ENCODE results near the gene GABRA6.
"Not testable (repeated sequence)": the region's sequence is repeated elsewhere in the genome, so short reads cannot be mapped to it uniquely, and the experiment has no call there.

Gene GABRA6

DNA sequence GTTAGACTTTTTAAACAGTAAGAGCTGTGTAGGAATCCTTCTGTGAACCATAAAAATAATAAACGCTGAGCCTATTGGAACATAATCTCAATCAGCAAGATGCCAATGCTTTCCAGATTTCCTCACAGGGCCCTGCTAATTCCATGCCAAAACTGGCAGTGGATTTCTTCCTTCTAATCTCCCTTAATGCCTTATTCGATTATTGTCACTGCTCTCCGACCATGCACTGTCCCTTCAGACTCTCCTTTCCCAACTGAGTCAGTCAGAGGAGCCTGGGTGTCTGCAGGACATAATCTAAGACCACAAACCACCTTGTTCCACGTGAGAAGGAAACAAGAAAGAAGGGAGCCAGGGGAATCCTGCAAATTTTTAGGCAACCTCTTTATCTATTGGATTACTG, at the start of gene GABRA6:
GABRA6 (plus strand) TSS at position 261 of the 400 bp plus-strand sequence. CDS start 269 bp downstream, outside the sequence.
- no peak for DNase-seq

DNA sequence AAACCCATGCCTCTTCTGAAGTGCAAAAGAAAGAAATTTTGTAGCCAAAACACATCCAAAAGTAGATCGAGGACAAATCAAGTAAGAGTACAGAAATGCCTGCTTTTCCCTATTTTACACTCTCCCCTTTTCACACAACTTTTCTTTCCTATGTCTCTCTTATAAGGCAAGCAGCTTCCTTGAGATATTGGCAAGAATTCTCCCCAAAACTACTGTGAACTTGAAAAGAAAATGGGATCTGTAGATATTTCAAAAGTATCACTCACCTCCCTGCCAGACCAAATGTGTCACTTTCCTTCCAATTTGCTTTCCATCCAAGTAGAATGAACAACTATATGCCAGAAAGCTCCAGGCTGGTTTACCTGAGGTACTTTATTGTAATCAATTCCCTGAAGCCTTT, 47.9 kb upstream of the GABRA6 start:
- no peak for DNase-seq

DNA sequence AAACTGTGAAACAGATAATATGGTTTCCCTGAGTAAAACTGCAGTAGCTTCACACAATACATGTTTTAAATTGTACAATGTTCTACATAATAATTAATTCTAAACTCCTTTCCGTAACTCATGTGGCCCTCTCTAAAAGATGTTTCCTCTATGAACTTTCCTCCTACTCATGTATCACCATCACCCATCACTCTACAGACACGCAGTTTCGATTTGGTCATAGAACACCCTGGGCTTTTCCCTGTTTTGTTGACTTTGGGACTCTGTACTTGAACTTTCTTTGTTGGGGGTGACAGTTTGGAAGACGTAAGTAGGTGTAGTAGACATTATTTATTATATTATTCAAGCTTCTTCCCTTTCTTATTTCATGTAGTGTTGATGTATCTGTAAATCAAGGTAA, 44.1 kb upstream of the GABRA6 start:
- DNase-seq, result no peak

DNA sequence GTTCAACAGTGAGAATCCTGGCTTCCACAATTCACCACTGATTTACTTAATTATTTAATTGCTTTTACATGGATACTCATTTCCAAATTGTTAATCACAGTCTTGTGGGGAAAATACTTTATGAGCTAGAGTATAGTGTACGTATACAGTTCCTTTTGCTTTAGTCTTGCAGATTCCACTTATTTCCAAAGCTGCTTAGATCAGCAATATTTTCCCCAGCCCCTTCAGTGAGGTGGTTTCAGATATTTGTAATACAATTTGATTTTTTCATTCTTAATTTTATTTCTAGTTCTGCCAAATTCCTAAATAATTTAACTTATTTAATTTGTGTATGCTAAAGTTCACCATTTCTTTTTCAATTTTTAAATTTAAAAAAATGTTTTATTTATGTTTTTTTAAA, 40.3 kb upstream of the GABRA6 start:
- DNase-seq, result no peak

DNA sequence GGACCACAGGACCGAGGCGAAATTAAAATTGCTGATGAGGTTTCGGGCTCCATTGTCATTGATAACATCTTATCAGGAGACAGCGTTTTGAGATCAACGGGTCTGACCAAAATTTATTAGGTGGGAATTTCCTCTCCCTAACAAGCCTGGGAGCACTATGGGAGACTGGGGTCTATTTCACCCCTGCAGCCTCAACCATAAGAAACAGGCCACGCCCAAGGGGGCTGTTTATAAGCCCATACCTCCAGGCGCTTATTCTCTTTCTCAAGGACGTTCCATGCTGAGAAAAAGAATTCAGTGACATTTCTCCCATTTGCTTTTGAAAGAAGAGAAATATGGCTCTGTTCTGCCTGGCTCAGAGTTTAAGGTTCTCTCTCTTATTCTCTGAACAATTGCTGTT, 33.6 kb upstream of the GABRA6 start:
- not testable (repeated sequence) for DNase-seq

DNA sequence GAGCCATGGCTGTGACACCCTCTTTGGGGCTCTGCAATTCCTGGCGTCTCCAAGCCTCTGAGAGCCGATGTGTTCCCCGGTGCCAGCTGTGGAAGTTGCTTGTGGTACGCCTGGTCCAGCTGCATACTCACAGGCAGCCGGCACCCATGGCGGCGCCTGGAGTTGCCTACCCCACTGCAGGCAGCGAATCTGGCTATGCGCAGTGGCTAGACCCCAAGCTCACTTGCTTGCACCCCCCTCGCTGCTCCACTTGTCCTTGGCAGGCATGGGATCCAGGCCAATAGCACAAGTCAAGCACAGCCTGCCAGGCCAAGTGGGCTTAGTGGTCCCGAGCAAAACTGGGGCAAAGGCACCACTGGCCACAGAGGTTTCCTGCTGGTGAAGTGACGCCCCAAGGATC, 24.7 kb upstream of the GABRA6 start:
- no peak for DNase-seq

DNA sequence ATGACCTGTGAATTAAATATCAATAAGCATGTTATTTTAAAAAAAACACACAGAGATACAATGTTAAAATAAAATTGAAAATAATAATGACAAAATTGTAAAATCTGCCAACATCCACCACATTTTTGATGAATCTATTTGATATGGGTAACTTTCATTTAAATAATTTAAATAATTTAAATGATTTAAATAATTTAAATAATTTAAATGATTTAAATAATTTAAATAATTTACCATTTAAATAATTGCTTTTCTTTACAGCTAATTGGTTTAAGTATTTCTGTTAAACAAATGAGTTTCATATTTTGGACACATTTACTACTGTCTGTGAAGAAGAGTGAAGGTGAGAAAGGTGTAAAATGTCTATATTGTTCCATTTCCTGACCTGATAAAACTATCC, 22.1 kb upstream of the GABRA6 start:
- DNase-seq, result no peak

DNA sequence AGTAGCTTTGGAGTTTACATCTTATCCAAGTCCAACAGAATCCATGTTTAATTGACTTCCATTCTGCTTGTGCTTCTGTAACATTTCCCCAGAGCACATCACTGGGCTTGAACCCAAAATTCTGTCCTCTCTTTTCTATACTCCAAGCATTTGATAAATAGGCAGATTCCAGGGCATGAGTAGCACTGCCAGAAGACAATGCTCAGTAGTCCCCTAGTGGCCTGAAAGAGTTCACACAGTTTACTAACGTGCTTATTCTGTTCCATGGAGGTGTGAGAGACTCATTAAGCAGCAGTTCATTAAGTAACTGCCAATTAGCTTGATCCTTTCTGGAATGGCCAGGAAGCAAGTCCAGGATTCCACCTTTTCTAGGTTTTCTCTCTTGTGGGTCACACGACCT, 9.4 kb upstream of the GABRA6 start:
- DNase-seq, result no peak

DNA sequence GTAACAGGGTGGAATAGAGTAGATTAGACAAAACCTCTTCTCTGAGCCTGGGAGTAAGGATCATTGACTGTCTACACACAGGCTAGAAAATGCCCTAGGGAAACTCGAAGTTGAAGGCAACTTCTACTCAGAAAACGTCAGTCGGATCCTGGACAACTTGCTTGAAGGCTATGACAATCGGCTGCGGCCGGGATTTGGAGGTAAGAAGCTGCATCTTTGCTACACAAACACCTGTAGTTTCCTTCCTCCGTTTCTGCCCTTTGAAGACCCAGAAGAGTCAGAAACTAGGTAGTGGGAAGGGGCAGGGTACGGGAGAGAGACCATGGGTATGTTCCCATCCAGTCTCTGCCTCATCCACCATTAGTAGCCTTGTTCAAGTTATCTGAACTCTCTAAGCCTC, 628 bp downstream of the GABRA6 start:
- DNase-seq, result no peak

DNA sequence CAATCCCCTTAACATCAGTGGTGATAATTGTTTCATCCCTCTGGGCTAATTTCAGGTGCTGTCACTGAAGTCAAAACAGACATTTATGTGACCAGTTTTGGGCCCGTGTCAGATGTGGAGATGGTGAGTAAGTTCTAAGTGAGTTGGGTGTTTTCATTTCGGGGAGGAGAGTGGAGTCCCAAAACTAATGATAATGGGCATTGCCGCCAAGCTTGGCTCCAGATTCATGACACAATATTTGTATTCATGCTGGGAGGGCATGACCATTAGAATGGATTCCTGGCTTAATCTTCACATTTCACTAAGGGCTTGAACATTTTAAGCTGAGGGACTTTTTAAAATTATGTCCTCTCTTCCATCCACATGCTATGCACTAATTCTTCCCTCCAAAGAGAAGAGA, 1.4 kb downstream of the GABRA6 start:
- DNase-seq, result no peak

DNA sequence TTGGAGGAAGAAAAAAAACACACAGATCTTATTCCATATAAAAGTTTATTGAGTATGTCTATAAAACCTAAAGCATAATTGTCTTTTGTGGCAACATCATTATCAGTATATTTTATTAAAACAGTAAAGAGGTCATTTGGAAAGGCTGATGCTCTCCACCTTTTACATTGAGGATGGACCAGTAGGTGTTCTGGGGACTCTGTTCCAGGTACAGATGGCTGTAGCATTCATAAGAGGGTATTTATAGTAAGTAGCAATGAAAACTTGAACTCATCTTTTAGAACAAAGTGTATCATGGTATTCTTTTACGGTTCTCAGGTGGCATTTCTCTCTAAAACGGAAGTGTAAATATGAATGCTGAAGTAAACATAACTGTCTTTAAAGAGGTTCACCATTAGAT, 1.8 kb downstream of the GABRA6 start:
- DNase-seq, result no peak

DNA sequence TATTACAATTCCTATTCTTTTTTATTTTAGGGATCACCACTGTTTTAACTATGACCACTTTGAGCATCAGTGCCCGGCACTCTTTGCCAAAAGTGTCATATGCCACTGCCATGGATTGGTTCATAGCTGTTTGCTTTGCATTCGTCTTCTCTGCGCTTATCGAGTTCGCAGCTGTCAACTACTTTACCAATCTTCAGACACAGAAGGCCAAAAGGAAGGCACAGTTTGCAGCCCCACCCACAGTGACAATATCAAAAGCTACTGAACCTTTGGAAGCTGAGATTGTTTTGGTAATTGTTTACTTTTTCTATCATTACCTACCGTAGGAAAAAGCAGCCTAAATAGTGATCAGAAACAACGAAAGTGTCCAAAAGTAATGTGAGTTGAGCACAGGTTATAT, 6.4 kb downstream of the GABRA6 start:
- no peak for DNase-seq

DNA sequence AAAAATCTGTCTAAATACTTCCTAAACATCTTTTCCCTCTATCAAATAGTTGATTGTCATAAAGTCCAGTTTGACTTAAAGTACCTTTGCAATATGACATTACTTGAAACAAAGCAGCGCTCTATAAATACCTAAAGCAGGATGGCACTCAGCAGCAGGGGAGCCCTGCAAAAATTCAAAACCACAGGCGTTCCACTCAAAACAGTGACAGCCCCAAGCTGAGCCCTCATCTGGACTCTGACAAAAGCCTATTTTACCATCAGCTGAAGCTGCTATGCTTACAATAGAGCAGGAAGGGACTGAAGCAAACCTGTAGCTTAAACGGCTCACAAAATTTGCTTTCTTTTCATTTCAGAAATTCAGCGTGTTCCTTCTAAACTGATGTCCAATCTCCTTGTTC, 11.5 kb downstream of the GABRA6 start:
- DNase-seq, result no peak

DNA sequence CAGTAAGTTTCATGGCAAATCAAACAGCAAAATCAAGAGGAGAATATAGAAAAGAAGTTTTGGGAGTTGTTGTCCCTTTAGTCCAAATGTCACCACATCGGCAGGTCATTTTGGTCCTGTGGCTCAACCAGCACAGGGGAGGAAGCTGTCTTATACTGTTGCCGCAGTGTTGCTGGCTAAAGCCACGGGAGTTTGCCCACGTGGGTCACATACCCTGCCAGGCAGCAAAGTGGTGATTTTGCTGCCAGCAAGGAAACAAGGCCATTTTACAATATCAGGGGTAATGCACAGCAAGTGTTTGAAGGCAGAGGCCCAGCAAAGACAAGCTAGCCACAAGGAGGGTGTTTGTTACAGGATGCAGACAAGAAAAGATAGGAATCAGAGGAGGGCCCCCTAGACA, 14.5 kb downstream of the GABRA6 start:
- no peak for DNase-seq

DNA sequence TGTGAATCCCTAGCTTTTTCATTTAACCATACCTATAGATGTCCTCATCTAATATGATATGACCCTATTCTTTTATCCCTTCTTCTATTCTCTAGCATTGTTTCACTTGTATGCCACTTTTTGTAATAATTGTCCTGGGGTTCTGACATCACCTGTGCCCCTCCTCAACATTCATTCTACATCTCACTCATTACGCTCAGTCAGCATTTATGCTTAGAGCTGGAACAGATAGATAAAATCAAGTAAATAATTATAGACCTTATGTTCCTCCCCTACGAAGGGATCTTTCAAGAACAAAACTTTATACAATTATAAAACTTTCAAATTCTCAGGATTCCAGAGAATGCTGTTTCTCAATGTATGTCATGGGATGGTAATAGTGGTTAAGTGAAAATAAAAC, 18.0 kb downstream of the GABRA6 start:
- no peak for DNase-seq

DNA sequence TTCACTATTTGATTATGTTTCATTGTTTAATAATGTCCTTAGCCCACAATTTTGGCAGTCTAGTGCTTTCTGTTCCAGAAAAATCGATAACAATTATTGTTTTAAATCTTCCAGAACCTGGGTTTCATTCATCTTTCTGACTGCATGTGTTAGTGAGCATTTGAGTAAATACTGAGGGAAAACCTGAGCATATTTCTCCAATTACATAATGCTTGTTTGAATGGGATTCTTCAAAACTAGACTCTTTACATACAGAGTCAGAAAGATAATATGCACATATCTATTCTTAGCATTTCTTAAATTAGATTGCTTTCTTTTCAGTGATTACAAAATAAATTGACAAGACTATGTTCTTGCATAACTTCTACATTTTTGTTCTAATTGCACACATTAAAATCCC, 21.9 kb downstream of the GABRA6 start:
- no peak for DNase-seq

DNA sequence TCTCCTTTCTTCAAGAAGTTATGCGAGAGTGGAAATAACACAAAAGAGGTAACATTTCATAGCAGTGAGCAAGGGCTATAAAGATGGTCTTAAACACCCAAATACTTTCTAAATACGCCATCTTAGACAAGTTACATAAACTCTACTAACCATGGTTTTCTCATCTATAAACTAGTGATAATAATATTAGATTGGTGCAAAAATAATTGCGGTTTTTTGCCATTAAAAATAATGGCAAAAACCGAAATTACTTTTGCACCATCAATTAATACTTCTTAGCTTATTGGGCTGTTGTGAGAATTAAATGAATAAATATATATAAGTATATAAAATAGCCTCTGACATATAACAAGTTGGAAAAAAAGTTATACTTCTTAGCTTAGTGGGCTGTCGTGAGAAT, 23.7 kb downstream of the GABRA6 start:
- DNase-seq, result no peak

DNA sequence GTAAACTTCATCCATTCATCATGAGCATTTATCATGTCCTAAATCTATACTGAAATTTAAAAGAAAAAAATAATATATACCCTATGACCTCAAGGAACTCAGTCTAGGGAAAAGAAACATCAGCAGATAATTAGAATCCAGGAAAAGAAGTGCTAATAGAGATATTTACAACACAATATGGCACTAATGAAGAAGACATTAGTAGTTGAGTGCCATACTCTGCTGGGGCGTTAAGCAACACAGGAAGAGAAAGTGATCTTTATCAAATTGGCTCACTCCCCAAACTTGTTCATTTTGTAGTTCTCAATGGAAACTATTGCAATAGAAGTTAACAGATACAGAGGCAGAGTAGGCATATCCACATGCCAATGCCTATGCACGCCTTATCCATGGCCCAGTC, 27.5 kb downstream of the GABRA6 start:
- DNase-seq, result no peak

DNA sequence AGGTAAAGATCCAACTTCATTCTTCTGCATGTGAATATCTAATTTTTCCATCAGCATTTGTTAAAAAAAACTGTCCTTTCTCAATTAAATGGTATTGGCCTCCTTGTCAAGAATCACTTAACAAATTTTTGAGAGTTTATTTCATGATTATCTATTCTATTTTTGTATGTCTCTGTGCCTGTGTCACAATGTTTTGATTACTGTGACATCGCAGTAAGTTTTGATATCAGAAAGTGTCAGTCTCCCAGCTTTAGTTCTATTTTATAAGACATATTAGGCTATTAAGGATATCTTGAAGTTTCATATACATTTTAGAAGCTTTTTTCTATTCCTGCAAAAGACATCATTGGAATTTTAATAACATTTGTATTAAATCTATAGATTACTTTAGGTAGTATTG, 33.6 kb downstream of the GABRA6 start:
- no peak for DNase-seq

DNA sequence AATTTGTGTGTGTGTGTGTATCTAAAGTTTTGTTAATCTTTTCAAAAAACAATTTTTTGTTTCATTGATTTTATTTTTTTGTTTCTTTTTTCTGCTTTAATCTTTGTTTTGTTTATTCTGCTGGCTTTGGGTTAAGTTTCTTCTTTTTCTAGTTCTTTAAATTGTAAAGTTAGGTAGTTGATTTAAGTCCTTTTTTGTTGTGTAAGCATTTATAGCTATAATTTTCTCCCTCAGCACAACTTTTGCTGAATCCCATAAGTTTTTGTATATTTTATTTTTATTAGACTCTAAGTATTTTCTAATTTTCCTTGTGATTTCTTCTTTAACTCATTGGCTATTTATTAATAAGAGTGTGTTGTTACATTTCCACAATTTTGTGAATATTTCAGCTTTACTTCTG, 34.9 kb downstream of the GABRA6 start:
- DNase-seq, result no peak

DNA sequence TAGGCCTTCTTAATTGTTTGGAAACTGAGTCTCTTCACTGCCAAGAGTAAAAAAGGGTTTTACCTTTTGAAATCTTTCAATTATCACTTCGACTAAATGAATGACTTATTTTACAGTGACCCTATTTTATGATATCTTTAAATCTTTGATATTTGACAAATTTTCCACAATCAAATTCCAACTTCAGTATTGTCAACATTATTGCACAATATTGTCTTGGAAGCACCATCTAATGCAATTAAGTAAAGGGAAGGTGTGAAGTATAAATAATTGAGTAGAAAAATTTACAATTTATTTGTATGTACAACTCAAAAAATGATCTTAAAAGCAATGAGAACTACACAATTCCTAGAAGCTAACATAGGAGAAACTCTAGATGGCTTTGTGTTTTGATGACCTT, 49.2 kb downstream of the GABRA6 start:
- no peak for DNase-seq

DNA sequence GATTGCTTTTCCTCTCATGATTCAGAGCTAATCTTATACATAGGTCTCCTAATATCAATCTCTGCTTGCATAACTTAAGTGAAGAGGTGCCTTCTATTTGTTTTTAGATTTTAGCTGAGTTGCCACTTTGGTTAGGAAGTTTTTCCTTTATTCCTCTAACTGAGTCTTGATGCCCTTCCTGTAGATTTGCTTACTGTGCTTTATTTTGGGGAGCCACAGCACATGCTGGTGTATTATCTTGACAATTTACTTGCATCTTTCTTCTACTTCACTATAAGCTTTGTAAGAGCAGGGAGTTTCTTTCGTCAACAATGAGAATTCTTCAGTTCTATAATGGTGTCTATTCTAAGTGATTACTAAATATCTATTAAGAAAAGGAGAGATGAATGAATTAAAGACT, 54.9 kb downstream of the GABRA6 start:
- DNase-seq, result no peak

DNA sequence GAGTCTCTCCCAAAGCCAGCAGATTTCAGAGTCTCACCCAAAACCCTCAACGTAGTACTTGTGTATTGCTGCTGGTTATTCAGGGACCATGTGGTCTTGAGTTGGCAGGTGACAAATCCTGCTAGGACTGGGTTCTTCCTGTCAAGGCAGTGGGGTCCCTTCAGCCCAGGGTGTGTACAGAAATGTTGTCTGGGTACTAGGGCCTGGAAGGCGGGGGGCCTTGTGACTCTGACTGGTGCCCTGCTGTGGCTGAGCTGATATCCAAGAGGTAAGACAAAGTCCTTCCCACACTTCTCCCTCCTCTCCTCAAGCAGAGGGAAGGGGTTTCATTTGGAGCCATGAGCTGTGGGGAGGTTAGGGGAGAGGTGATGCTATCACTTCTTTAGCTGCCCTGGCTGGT, 58.8 kb downstream of the GABRA6 start:
- no peak for DNase-seq

DNA sequence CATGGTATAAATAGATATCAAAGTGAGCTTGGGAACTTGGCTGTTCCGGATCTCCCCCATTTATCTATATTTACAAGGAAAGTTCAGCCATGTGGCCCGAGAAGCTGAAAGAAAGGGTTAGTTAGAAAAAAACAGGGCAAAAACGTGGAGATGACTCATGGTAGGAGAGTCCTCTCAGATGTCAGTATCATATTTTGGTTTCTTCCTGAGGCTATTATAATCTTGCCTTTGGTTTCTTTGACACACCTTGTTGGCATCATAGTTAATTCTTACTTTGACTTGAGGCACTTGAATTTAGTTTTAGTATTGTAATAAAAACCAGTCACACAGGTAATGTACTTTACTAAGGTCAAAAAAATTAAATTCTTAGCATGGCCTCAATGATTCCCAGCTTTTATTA, 59.9 kb downstream of the GABRA6 start:
- DNase-seq, result no peak

DNA sequence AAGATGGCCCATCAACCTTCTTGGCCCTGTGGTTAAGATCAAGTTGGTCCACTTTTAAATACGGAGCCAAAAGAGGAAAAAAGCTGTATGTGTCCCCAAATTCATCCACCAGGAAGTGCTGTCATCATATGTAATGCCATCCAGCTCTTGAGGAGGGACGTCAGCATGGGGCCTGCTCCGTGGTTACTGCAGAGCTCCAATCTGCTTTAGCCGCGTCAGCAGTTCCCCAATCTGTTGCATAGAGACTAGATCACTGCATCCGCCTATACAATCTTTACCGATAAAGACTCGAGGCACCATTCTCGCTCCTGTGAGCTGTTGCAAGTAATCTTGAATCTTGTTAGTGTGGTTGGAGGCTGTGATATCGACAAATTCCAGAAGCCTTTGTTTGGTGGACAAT, 65.7 kb downstream of the GABRA6 start:
- no peak for DNase-seq
